HepG2 (cell line): ENCODE results near the gene WDR31. TPM values are rescaled to one million over a fixed set of nuclear protein-coding genes. Genes with fewer than 3 reads are reported as not detected.

ENCODE experiments used
- CHD2 ChIP-seq: IDR thresholded peaks from 2 replicates; pipeline ENCODE4 v1.6.1; 2011; ENCODE audit warnings: low read depth, low read length, improper control_type of control experiment
- ETV6 ChIP-seq: sonication (generic); formaldehyde crosslinking; conservative IDR thresholded peaks from 2 replicates; pipeline ENCODE4 v1.4.0; 2020; ENCODE audit warnings: missing genetic modification reagents
- FOXK1 ChIP-seq: sonication (generic); formaldehyde crosslinking; IDR thresholded peaks from 2 replicates; pipeline ENCODE4 v1.4.0; 2020; ENCODE audit warnings: low read depth, missing genetic modification reagents, borderline replicate concordance
- KMT2B ChIP-seq: IDR thresholded peaks from 2 replicates; pipeline ENCODE4 v1.6.1; 2016; ENCODE audit warnings: missing genetic modification reagents, missing compliant biosample characterization
- SPEN ChIP-seq: sonication (generic); formaldehyde crosslinking; IDR thresholded peaks from 2 replicates; pipeline ENCODE4 v1.5.1; 2020; ENCODE audit warnings: low read depth, mild to moderate bottlenecking, missing genetic modification reagents
- ZBTB1 ChIP-seq: sonication (generic); formaldehyde crosslinking; IDR thresholded peaks from 2 replicates; pipeline ENCODE4 v1.4.0; 2020; ENCODE audit warnings: missing genetic modification reagents, borderline replicate concordance
- ZC3H4 ChIP-seq: sonication (generic); formaldehyde crosslinking; IDR thresholded peaks from 2 replicates; pipeline ENCODE4 v1.4.0; 2020; ENCODE audit warnings: missing genetic modification reagents, borderline replicate concordance
- ZNF331 ChIP-seq: sonication (generic); formaldehyde crosslinking; IDR thresholded peaks from 2 replicates; pipeline ENCODE4 v1.4.0; 2020; ENCODE audit warnings: missing genetic modification reagents
- ZNF337 ChIP-seq: sonication (generic); formaldehyde crosslinking; IDR thresholded peaks from 2 replicates; pipeline ENCODE4 v1.5.1; 2020; ENCODE audit warnings: missing genetic modification reagents, low read depth, mild to moderate bottlenecking, borderline replicate concordance
- polyA plus RNA-seq, 8 experiments: library from polyadenylated mRNA; depleted of rRNA in 3 of 8; stranded (reverse) in 7 of 8; unstranded in 1 of 8; fragments of >200 nt; fragmentation: Illumina TruSeq in 4 of 8; extraction: Trizol in 4 of 8; gene quantifications; 2 replicates each; pipeline versions ENCODE4 v1.2.1 to v1.2.3, GENCODE V29; 2011 to 2016; ENCODE audit warnings: low read depth in 4 of 8, missing spikeins in 1 of 8, mixed read lengths in 1 of 8; ENCODE audit not compliant: insufficient read depth in 1 of 8
- total RNA-seq, 5 experiments: library from RNA; depleted of rRNA; stranded (reverse); fragments of >200 nt; fragmentation: Illumina TruSeq; extraction: Trizol; gene quantifications; 2 replicates each; pipeline ENCODE4 v1.2.3, GENCODE V29; 2016; ENCODE audit warnings: low read depth in 1 of 5
- TF ChIP-seq, protein P1 (sequence below): sonication (generic); formaldehyde crosslinking; IDR thresholded peaks from 2 replicates; pipeline ENCODE4 v1.5.0; 2020; ENCODE audit warnings: mild to moderate bottlenecking, missing genetic modification reagents, borderline replicate concordance
- TF ChIP-seq, protein P2 (sequence below): sonication (generic); formaldehyde crosslinking; IDR thresholded peaks from 2 replicates; pipeline ENCODE4 v1.8.0; 2022; ENCODE audit warnings: missing genetic modification reagents, mild to moderate bottlenecking, moderate library complexity, borderline replicate concordance
- TF ChIP-seq, protein P3 (sequence below): sonication (generic); formaldehyde crosslinking; IDR thresholded peaks from 2 replicates; pipeline ENCODE4 v1.4.0; 2020; ENCODE audit warnings: missing genetic modification reagents
- TF ChIP-seq, protein P4 (sequence below): sonication (generic); formaldehyde crosslinking; IDR thresholded peaks from 2 replicates; pipeline ENCODE4 v1.4.0; 2020; ENCODE audit warnings: low read depth, mild to moderate bottlenecking, missing genetic modification reagents

WDR31 gene
- total and polyA plus RNA-seq, 2 of the 13 experiments (the other 11 are each of a cell fraction or from before 2014, with no cell fraction given) = 0.33 to 1.7 TPM

DNA sequence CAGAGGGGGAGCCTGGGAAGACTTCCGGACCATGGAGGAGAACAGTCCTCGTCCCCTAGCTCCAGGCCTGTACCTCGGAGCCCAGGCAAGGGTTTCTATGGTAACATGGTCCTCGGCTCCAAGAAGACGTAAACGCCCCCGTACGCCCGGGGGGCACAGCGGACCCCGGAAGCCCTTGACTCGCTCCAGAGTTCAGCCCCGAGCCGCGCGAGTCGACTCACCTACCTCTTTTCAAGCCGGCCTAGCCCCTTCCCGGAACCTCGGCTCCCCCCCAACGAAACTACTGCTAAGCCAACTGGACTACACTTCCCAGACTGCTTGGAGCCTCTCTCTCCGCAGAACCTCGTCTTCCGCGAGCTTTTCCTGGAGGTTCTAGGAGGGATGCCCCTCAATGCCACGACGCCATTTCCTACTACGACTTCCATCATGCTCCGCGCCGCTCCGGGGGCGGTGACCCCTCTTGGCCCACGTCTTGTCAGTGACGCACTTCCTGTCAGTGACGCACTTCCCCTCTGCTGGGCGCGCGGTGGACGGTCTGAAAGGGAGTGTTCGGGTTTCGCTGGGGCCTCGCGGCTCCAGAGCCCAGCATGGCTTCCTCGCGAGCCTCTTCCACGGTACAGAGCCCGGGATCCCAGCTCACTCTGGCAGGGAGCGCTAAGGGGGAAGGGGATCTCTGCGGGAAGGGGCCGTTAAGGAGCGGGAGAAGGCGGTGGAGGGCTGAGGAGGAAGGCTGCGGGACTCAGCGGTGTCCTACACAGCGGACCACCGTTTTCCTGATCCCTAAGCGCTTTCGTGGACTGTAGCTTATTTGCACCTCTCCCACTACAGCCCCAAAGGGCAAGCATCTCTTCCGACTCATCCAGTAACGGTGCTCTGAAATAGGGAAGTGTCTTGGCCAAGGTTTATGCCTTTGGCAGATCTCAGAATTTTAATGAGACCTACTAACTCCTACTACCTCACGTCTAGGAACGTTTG lies 64.6 kb downstream of the WDR31 start, which contains the start of the genes CDC26 and PRPF4 (continued):
- TF ChIP-seq, protein P1, sequence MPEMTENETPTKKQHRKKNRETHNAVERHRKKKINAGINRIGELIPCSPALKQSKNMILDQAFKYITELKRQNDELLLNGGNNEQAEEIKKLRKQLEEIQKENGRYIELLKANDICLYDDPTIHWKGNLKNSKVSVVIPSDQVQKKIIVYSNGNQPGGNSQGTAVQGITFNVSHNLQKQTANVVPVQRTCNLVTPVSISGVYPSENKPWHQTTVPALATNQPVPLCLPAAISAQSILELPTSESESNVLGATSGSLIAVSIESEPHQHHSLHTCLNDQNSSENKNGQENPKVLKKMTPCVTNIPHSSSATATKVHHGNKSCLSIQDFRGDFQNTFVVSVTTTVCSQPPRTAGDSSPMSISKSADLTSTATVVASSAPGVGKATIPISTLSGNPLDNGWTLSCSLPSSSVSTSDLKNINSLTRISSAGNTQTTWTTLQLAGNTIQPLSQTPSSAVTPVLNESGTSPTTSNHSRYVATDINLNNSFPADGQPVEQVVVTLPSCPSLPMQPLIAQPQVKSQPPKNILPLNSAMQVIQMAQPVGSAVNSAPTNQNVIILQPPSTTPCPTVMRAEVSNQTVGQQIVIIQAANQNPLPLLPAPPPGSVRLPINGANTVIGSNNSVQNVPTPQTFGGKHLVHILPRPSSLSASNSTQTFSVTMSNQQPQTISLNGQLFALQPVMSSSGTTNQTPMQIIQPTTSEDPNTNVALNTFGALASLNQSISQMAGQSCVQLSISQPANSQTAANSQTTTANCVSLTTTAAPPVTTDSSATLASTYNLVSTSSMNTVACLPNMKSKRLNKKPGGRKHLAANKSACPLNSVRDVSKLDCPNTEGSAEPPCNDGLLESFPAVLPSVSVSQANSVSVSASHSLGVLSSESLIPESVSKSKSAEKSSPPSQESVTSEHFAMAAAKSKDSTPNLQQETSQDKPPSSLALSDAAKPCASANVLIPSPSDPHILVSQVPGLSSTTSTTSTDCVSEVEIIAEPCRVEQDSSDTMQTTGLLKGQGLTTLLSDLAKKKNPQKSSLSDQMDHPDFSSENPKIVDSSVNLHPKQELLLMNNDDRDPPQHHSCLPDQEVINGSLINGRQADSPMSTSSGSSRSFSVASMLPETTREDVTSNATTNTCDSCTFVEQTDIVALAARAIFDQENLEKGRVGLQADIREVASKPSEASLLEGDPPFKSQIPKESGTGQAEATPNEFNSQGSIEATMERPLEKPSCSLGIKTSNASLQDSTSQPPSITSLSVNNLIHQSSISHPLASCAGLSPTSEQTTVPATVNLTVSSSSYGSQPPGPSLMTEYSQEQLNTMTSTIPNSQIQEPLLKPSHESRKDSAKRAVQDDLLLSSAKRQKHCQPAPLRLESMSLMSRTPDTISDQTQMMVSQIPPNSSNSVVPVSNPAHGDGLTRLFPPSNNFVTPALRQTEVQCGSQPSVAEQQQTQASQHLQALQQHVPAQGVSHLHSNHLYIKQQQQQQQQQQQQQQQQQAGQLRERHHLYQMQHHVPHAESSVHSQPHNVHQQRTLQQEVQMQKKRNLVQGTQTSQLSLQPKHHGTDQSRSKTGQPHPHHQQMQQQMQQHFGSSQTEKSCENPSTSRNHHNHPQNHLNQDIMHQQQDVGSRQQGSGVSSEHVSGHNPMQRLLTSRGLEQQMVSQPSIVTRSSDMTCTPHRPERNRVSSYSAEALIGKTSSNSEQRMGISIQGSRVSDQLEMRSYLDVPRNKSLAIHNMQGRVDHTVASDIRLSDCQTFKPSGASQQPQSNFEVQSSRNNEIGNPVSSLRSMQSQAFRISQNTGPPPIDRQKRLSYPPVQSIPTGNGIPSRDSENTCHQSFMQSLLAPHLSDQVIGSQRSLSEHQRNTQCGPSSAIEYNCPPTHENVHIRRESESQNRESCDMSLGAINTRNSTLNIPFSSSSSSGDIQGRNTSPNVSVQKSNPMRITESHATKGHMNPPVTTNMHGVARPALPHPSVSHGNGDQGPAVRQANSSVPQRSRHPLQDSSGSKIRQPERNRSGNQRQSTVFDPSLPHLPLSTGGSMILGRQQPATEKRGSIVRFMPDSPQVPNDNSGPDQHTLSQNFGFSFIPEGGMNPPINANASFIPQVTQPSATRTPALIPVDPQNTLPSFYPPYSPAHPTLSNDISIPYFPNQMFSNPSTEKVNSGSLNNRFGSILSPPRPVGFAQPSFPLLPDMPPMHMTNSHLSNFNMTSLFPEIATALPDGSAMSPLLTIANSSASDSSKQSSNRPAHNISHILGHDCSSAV (CRISPR knock-in tag) = no peak
- TF ChIP-seq, protein P2, sequence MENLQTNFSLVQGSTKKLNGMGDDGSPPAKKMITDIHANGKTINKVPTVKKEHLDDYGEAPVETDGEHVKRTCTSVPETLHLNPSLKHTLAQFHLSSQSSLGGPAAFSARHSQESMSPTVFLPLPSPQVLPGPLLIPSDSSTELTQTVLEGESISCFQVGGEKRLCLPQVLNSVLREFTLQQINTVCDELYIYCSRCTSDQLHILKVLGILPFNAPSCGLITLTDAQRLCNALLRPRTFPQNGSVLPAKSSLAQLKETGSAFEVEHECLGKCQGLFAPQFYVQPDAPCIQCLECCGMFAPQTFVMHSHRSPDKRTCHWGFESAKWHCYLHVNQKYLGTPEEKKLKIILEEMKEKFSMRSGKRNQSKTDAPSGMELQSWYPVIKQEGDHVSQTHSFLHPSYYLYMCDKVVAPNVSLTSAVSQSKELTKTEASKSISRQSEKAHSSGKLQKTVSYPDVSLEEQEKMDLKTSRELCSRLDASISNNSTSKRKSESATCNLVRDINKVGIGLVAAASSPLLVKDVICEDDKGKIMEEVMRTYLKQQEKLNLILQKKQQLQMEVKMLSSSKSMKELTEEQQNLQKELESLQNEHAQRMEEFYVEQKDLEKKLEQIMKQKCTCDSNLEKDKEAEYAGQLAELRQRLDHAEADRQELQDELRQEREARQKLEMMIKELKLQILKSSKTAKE (CRISPR knock-in tag) = no peak
- TF ChIP-seq SPEN (CRISPR knock-in tag) (peak; percentile 89), ZBTB1 (CRISPR knock-in tag) (no peak), ZC3H4 (CRISPR knock-in tag) (no peak), ZNF337 (CRISPR knock-in tag) (0 out of 2 replicates have a peak, but pooled peaks have one; percentile 53), CHD2 (peak; percentile 94), ETV6 (CRISPR knock-in tag) (no peak), FOXK1 (peak; percentile 50; the same call in 1 of the 2 replicates), KMT2B (CRISPR knock-in tag) (peak; percentile 90), ZNF331 (peak; percentile 44; the same call in 1 of the 2 replicates)
- TF ChIP-seq, protein P3, sequence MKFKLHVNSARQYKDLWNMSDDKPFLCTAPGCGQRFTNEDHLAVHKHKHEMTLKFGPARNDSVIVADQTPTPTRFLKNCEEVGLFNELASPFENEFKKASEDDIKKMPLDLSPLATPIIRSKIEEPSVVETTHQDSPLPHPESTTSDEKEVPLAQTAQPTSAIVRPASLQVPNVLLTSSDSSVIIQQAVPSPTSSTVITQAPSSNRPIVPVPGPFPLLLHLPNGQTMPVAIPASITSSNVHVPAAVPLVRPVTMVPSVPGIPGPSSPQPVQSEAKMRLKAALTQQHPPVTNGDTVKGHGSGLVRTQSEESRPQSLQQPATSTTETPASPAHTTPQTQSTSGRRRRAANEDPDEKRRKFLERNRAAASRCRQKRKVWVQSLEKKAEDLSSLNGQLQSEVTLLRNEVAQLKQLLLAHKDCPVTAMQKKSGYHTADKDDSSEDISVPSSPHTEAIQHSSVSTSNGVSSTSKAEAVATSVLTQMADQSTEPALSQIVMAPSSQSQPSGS (CRISPR knock-in tag) = peak; percentile 78
- TF ChIP-seq, protein P4, sequence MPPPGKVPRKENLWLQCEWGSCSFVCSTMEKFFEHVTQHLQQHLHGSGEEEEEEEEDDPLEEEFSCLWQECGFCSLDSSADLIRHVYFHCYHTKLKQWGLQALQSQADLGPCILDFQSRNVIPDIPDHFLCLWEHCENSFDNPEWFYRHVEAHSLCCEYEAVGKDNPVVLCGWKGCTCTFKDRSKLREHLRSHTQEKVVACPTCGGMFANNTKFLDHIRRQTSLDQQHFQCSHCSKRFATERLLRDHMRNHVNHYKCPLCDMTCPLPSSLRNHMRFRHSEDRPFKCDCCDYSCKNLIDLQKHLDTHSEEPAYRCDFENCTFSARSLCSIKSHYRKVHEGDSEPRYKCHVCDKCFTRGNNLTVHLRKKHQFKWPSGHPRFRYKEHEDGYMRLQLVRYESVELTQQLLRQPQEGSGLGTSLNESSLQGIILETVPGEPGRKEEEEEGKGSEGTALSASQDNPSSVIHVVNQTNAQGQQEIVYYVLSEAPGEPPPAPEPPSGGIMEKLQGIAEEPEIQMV (CRISPR knock-in tag) = 0 out of 2 replicates have a peak, but pooled peaks have one; percentile 15
